WTC11 (cell line): Measurements from ENCODE around the gene SIRPB2.

Experiments
- MXD4 ChIP-seq: fragments of 250-450 bp; sonication (Bioruptor Pico); IDR thresholded peaks from 2 replicates; pipeline ENCODE4 v1.8.0; 2021; ENCODE audit warnings: mild to moderate bottlenecking, moderate library complexity, borderline replicate concordance
- NR2C2 ChIP-seq: sonication (generic); formaldehyde crosslinking; IDR thresholded peaks from 2 replicates; pipeline ENCODE4 v1.8.0; 2022; ENCODE audit warnings: mild to moderate bottlenecking, missing genetic modification reagents
- SMAD3 ChIP-seq: sonication (generic); formaldehyde crosslinking; IDR thresholded peaks from 2 replicates; pipeline ENCODE4 v1.8.0; 2022; ENCODE audit warnings: missing genetic modification reagents, mild to moderate bottlenecking, borderline replicate concordance
- SP1 ChIP-seq: sonication (generic); formaldehyde crosslinking; conservative IDR thresholded peaks from 2 replicates; pipeline ENCODE4 v1.8.1; 2022; ENCODE audit warnings: missing genetic modification reagents
- TF ChIP-seq, protein P1 (sequence below): sonication (generic); formaldehyde crosslinking; IDR thresholded peaks from 2 replicates; pipeline ENCODE4 v1.8.0; 2022; ENCODE audit warnings: missing genetic modification reagents
- TF ChIP-seq, protein P2 (sequence below): sonication (generic); formaldehyde crosslinking; IDR thresholded peaks from 2 replicates; pipeline ENCODE4 v1.8.1; 2023; ENCODE audit warnings: mild to moderate bottlenecking, missing genetic modification reagents
- TF ChIP-seq, protein P3 (sequence below): fragments of 200-600 bp; IDR thresholded peaks from 2 replicates; pipeline ENCODE4 v1.8.0; 2022; ENCODE audit warnings: antibody characterized with exemption
- TF ChIP-seq, protein P4 (sequence below): sonication (generic); formaldehyde crosslinking; IDR thresholded peaks from 2 replicates; pipeline ENCODE4 v1.8.1; 2022; ENCODE audit warnings: low read depth, missing genetic modification reagents, borderline replicate concordance
- TF ChIP-seq, protein P5 (sequence below): sonication (generic); formaldehyde crosslinking; IDR thresholded peaks from 2 replicates; pipeline ENCODE4 v1.8.0; 2022; ENCODE audit warnings: mild to moderate bottlenecking, missing genetic modification reagents

DNA sequence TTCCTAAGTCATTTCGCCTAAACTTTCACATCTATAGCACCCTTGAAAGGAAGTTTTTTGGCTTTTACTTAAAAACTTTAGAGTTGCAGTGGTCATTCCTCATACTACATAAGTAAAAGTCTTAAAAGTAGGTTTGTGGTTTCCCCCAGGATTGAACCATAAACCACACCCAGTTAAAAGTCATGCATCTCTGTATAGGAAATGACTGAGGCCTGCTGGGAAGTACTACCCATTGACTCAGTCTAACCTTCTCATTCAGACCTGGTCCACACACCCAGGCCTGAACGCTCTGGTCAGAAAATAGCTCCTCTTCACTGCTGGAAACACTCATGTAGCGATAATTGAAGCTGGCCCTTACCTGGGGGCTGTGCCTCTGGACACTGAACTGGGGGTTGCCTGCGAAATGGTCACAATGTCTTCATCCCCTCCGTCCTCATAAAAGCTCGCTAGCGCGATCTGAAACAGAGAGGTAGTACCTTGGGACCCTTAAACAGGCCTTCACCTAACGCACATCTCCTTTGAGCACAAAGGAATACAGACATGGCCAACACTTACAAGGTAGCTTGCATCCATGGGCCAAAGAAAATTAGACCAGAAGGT, 27.1 kb downstream of the SIRPB2 start:
- TF ChIP-seq, protein P1, sequence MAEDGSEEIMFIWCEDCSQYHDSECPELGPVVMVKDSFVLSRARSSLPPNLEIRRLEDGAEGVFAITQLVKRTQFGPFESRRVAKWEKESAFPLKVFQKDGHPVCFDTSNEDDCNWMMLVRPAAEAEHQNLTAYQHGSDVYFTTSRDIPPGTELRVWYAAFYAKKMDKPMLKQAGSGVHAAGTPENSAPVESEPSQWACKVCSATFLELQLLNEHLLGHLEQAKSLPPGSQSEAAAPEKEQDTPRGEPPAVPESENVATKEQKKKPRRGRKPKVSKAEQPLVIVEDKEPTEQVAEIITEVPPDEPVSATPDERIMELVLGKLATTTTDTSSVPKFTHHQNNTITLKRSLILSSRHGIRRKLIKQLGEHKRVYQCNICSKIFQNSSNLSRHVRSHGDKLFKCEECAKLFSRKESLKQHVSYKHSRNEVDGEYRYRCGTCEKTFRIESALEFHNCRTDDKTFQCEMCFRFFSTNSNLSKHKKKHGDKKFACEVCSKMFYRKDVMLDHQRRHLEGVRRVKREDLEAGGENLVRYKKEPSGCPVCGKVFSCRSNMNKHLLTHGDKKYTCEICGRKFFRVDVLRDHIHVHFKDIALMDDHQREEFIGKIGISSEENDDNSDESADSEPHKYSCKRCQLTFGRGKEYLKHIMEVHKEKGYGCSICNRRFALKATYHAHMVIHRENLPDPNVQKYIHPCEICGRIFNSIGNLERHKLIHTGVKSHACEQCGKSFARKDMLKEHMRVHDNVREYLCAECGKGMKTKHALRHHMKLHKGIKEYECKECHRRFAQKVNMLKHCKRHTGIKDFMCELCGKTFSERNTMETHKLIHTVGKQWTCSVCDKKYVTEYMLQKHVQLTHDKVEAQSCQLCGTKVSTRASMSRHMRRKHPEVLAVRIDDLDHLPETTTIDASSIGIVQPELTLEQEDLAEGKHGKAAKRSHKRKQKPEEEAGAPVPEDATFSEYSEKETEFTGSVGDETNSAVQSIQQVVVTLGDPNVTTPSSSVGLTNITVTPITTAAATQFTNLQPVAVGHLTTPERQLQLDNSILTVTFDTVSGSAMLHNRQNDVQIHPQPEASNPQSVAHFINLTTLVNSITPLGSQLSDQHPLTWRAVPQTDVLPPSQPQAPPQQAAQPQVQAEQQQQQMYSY (CRISPR knock-in tag) = no peak
- TF ChIP-seq, protein P2, sequence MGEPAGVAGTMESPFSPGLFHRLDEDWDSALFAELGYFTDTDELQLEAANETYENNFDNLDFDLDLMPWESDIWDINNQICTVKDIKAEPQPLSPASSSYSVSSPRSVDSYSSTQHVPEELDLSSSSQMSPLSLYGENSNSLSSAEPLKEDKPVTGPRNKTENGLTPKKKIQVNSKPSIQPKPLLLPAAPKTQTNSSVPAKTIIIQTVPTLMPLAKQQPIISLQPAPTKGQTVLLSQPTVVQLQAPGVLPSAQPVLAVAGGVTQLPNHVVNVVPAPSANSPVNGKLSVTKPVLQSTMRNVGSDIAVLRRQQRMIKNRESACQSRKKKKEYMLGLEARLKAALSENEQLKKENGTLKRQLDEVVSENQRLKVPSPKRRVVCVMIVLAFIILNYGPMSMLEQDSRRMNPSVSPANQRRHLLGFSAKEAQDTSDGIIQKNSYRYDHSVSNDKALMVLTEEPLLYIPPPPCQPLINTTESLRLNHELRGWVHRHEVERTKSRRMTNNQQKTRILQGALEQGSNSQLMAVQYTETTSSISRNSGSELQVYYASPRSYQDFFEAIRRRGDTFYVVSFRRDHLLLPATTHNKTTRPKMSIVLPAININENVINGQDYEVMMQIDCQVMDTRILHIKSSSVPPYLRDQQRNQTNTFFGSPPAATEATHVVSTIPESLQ (CRISPR knock-in tag) = no peak
- TF ChIP-seq, protein P3, sequence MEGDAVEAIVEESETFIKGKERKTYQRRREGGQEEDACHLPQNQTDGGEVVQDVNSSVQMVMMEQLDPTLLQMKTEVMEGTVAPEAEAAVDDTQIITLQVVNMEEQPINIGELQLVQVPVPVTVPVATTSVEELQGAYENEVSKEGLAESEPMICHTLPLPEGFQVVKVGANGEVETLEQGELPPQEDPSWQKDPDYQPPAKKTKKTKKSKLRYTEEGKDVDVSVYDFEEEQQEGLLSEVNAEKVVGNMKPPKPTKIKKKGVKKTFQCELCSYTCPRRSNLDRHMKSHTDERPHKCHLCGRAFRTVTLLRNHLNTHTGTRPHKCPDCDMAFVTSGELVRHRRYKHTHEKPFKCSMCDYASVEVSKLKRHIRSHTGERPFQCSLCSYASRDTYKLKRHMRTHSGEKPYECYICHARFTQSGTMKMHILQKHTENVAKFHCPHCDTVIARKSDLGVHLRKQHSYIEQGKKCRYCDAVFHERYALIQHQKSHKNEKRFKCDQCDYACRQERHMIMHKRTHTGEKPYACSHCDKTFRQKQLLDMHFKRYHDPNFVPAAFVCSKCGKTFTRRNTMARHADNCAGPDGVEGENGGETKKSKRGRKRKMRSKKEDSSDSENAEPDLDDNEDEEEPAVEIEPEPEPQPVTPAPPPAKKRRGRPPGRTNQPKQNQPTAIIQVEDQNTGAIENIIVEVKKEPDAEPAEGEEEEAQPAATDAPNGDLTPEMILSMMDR = no peak
- TF ChIP-seq, protein P4, sequence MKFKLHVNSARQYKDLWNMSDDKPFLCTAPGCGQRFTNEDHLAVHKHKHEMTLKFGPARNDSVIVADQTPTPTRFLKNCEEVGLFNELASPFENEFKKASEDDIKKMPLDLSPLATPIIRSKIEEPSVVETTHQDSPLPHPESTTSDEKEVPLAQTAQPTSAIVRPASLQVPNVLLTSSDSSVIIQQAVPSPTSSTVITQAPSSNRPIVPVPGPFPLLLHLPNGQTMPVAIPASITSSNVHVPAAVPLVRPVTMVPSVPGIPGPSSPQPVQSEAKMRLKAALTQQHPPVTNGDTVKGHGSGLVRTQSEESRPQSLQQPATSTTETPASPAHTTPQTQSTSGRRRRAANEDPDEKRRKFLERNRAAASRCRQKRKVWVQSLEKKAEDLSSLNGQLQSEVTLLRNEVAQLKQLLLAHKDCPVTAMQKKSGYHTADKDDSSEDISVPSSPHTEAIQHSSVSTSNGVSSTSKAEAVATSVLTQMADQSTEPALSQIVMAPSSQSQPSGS (CRISPR knock-in tag) = no peak
- TF ChIP-seq SP1 (CRISPR knock-in tag) = no peak
- TF ChIP-seq, protein P5, sequence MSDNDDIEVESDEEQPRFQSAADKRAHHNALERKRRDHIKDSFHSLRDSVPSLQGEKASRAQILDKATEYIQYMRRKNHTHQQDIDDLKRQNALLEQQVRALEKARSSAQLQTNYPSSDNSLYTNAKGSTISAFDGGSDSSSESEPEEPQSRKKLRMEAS (CRISPR knock-in tag) = no peak
- no peak for TF ChIP-seq SMAD3 (CRISPR knock-in tag)
- TF ChIP-seq NR2C2 (CRISPR knock-in tag) = no peak
- TF ChIP-seq MXD4 (CRISPR knock-in tag) = no peak
